ENCODE measurements around the gene SYT9. TPM values are rescaled to one million over a fixed set of nuclear protein-coding genes. Genes with fewer than 3 reads are reported as not detected.
"Not testable (repeated sequence)": the region's sequence is repeated elsewhere in the genome, so short reads cannot be mapped to it uniquely, and the experiment has no call there.

SYT9 gene
- total RNA-seq, 1 donor from 2014 or later: 1.6 TPM

- Mint-ChIP-seq H3K9me3 (no peaks in the 10 kb centered on the region), H3K27me3 (no peaks in the 10 kb centered on the region), H3K4me3 (no peak overlapping the region), H3K36me3 (no peaks in the 10 kb centered on the region), H3K27ac (no peak overlapping the region), H3K4me1 (ENCODE audit: unreplicated experiment) (no peaks in the 10 kb centered on the region)
- no peak for DNase-seq (ENCODE audit: extremely low spot score, unreplicated experiment)
- TF ChIP-seq CTCF (conservative IDR thresholded peaks at IDR 0.05): no peak
Observed at GRCh38 chr11:7319501-7319900, 67.8 kb downstream of the SYT9 start.

DNA sequence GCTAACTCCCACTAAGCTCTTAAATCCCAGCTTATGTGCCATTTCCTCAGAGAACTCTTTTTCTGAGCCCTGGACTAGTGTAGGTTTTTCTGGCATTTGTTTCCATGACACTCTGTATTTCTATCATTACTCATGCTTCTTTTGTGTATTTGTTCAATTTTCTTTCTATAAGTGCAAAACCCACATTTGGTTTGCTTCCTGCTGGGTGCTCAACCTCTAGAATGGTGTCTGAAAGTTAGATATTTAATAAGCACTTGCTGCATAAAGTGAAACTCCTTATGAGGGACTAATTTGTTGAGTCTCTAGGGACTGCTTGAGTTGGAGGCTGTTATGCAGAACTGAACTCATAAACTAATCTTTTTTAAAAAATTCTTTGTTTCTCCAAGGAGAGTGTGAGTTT is 68.6 kb downstream of the SYT9 start:
- TF ChIP-seq CTCF (conservative IDR thresholded peaks at IDR 0.05): no peak
- Mint-ChIP-seq H3K4me3 (no peak overlapping the region), H3K4me1 (ENCODE audit: unreplicated experiment) (no peaks in the 10 kb centered on the region), H3K27me3 (no peaks in the 10 kb centered on the region), H3K9me3 (no peaks in the 10 kb centered on the region), H3K36me3 (no peaks in the 10 kb centered on the region), H3K27ac (no peak overlapping the region)
- DNase-seq (ENCODE audit: extremely low spot score, unreplicated experiment): no peak

DNA sequence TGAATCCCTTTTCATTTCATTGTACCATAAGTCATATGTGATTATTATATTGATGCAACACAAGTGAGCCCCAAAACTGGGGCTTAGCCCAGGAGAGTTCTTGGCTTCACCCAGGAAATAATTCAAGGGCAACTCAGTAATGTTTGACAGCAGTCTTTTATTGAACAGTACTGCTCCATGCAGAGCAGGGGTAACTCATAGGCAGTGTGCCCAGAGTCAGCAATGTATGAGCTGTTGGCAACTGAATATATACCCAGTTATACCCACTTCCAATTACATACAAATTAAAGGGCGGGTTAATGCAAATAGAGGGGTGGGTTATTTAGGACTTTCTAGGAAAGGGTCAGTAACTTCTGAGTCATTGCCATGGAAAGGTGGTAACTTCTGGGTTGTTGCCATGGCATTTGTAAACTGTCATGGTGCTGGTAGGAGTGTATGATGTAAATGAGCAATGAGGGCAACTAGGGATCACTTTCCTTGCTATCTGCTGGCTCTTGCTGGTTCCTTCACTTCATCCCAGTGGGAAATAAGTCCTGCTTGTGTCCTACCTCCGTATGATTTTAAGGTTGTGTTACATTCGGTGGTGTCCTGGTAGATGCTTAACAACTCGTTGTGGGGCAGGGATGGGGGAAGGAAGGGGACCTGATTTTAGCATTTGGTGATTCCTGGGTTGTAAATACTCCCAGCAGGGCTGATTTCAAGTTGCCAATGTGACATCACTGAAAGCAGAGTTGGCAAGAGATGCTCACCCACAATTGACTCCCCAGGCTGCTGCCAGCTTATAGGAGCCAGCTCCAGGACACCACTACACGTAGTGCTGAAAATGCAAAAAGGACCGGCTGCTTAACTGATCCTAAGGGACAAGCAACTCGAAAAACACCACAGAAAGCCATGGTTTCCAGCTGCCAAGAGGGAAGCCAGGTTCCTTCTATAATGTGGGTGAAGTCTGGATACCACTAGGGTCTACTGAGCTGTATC is 70.1 kb downstream of the SYT9 start:
- no peak overlapping the region for H3K27ac Mint-ChIP-seq
- no peaks in the 10 kb centered on the region for H3K9me3 Mint-ChIP-seq
- H3K27me3 Mint-ChIP-seq: no peaks in the 10 kb centered on the region
- no peaks in the 10 kb centered on the region for H3K4me1 Mint-ChIP-seq (ENCODE audit: unreplicated experiment)
- no peak overlapping the region for H3K4me3 Mint-ChIP-seq
- no peak for DNase-seq (ENCODE audit: extremely low spot score, unreplicated experiment)
- TF ChIP-seq CTCF (conservative IDR thresholded peaks at IDR 0.05): no peak
- H3K36me3 Mint-ChIP-seq: no peaks in the 10 kb centered on the region

DNA sequence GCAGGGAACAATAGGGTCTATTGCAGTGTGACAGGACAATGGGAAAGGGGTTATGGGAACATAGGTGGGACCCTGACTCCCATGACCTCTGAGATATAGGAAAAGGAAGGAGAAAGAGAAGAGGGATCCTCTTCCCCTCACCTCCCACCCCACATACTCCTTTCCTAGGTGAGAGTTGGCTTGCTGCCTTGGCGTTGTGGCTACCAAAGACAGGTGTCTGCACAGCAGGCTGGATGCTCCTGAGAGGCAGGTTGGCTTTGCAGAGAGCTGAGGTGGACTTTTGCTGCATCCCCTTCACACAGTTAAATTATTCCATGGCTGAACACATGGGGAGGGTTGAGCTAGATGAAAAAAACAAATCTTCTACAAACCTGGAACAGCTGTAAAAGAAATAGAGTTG is 80.7 kb downstream of the SYT9 start:
- Mint-ChIP-seq H3K4me3 (no peak overlapping the region), H3K27ac (no peak overlapping the region)
- TF ChIP-seq CTCF (conservative IDR thresholded peaks at IDR 0.05): no peak

DNA sequence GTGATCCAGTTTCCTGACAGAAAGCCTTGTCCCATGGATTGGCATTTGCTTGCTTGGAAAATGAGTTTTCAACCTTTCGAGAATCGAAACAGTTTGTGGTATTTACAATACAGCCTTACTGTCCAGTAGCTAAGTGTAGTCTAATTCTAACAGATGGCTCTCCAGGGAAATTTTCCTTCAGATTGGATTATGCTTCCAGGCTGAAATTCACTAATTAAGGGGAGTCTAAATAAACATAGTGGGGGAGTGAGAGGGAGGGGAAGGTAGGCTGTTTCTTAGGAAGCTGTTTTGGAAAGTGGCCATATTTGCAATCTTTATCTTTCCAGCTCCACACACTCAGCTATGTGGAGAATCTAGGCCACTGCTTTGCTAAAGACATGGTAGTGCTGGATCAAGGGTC is 81.3 kb downstream of the SYT9 start:
- Mint-ChIP-seq H3K27me3 (no peaks in the 10 kb centered on the region), H3K27ac (no peak overlapping the region), H3K4me1 (ENCODE audit: unreplicated experiment) (peaks cover 14% of the 10 kb centered on the region), H3K36me3 (no peaks in the 10 kb centered on the region), H3K4me3 (no peak overlapping the region), H3K9me3 (no peaks in the 10 kb centered on the region)
- DNase-seq (ENCODE audit: extremely low spot score, unreplicated experiment): no peak
- TF ChIP-seq CTCF (conservative IDR thresholded peaks at IDR 0.05): no peak

More for the DNA sequence above, 80.7 kb downstream of the SYT9 start:
- DNase-seq (ENCODE audit: extremely low spot score, unreplicated experiment): no peak
- H3K9me3 Mint-ChIP-seq: no peaks in the 10 kb centered on the region
- H3K27me3 Mint-ChIP-seq: no peaks in the 10 kb centered on the region
- H3K4me1 Mint-ChIP-seq (ENCODE audit: unreplicated experiment): peaks cover 14% of the 10 kb centered on the region
- no peaks in the 10 kb centered on the region for H3K36me3 Mint-ChIP-seq

DNA sequence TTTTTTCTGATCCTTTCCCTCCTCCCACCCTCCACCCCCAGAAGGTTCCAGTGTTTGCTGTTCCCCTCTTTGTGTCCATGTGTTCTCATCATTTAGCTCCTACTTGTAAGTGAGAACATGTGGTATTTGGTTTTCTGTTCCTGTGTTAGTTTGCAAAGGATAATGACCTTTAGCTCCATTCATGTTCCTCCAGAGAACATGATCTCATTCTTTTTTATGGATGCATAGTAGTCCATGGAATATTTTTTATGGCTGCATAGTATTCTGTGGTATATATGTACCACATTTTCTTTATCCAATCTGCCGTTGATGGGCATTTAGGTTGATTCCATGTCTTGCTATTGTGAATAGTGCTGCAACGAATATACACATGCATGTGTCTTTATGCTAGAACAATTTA is 83.7 kb downstream of the SYT9 start:
- not testable (repeated sequence) for H3K36me3 Mint-ChIP-seq; DNase-seq (ENCODE audit: extremely low spot score, unreplicated experiment); H3K4me3 Mint-ChIP-seq; H3K27me3 Mint-ChIP-seq; H3K9me3 Mint-ChIP-seq; H3K27ac Mint-ChIP-seq
- H3K4me1 Mint-ChIP-seq (ENCODE audit: unreplicated experiment): peaks cover 14% of the 10 kb centered on the region

Data from type B pancreatic cell (in vitro differentiated cells).